ENCODE measurements around the gene PARD3. TPM values are rescaled to one million over a fixed set of nuclear protein-coding genes. Genes with fewer than 3 reads are reported as not detected.

Gene PARD3
- total RNA-seq, 1 experiment from 2014 or later = 154 TPM

- intact Hi-C loops (cut with micrococcal nuclease) = no loop called here
- H3K9me3 ChIP-seq (ENCODE audit: low read length) = no peaks in the 10 kb centered on the region
- TF ChIP-seq EZH2phosphoT487 (IDR thresholded peaks at IDR 0.05; ENCODE audit: borderline replicate concordance, low read length) (no peak), EZH2 (IDR thresholded peaks at IDR 0.05; ENCODE audit: low read length, unreplicated experiment) (no peak), CTCF (conservative IDR thresholded peaks at IDR 0.05; ENCODE audit: low read depth, low read length) (no peak)
These were observed 158.4 kb downstream of the PARD3 start for GRCh38 chr10:34656661-34657060.

GRCh38 chr10:34655286-34656170, 159.6 kb downstream of the PARD3 start:
- Histone ChIP-seq H3K4me3 (ENCODE audit: low read length) (no peak overlapping the region), H2AFZ (ENCODE audit: low read length) (no peak overlapping the region), H3K9me2 (replicated peaks; ENCODE audit: low read length) (no peaks in the 10 kb centered on the region), H4K20me1 (ENCODE audit: low read length) (peaks cover 21% of the 10 kb centered on the region; the same call in 1 of the 2 replicates), H3F3A (ENCODE audit: low read length, unreplicated experiment) (no peaks in the 10 kb centered on the region), H3K27ac (ENCODE audit: low read length) (no peak overlapping the region), H3K4me1 (ENCODE audit: insufficient read depth, low read length) (peaks cover 9% of the 10 kb centered on the region; the same call in 1 of the 2 replicates), H3K9me3 (ENCODE audit: low read length) (no peaks in the 10 kb centered on the region), H3K36me3 (ENCODE audit: low read depth, low read length) (no peaks in the 10 kb centered on the region), H3K9ac (ENCODE audit: low read length) (no peak overlapping the region), H3K4me2 (ENCODE audit: low read length) (no peak overlapping the region), H3K27me3 (ENCODE audit: low read length) (no peaks in the 10 kb centered on the region), H3K79me2 (ENCODE audit: low read length) (peaks cover 63% of the 10 kb centered on the region)
- no TSS peak for BruUV-seq (replicated peaks)
- DNase-seq (peak; percentile 100), ATAC-seq (peak; percentile 78)
- CTCF ChIA-PET = interaction anchor here (0.5 to 1.6 kb wide), 24 partner anchors 9 to 1485 kb away, joined by 3 to 12 read pairs (median 4); no protein-coding TSS in a partner anchor
- POLR2A ChIA-PET (ENCODE audit: unreplicated experiment) = no interaction called here
- intact Hi-C loops (cut with micrococcal nuclease) = loop anchor here (1.0 kb wide), 2 partner anchors 306 to 330 kb away; no protein-coding TSS in a partner anchor
- peak; percentile 100 for TF ChIP-seq CTCF (conservative IDR thresholded peaks at IDR 0.05; ENCODE audit: low read depth, low read length)
- TF ChIP-seq EZH2phosphoT487 (IDR thresholded peaks at IDR 0.05; ENCODE audit: borderline replicate concordance, low read length) = no peak
- no peak for TF ChIP-seq EZH2 (IDR thresholded peaks at IDR 0.05; ENCODE audit: low read length, unreplicated experiment)

More at GRCh38 chr10:34656661-34657060, 158.4 kb downstream of the PARD3 start:
- H3K9ac ChIP-seq (ENCODE audit: low read length) = no peak overlapping the region
- peaks cover 21% of the 10 kb centered on the region; the same call in 1 of the 2 replicates for H4K20me1 ChIP-seq (ENCODE audit: low read length)
- H3K9me2 ChIP-seq (replicated peaks; ENCODE audit: low read length) = no peaks in the 10 kb centered on the region
- DNase-seq (no peak), ATAC-seq (no peak)
- H2AFZ ChIP-seq (ENCODE audit: low read length) = no peak overlapping the region
- H3K27me3 ChIP-seq (ENCODE audit: low read length) = no peaks in the 10 kb centered on the region
- no peak overlapping the region for H3K4me2 ChIP-seq (ENCODE audit: low read length)
- H3K4me3 ChIP-seq (ENCODE audit: low read length) = no peak overlapping the region
- H3F3A ChIP-seq (ENCODE audit: low read length, unreplicated experiment) = no peaks in the 10 kb centered on the region
- ChIA-PET CTCF (interaction anchor here (1.5 to 1.6 kb wide), 2 partner anchors 160 to 338 kb away, joined by 7 to 9 read pairs; no protein-coding TSS in a partner anchor), POLR2A (ENCODE audit: unreplicated experiment) (no interaction called here)
- peaks cover 9% of the 10 kb centered on the region; the same call in 1 of the 2 replicates for H3K4me1 ChIP-seq (ENCODE audit: insufficient read depth, low read length)
- no peaks in the 10 kb centered on the region for H3K36me3 ChIP-seq (ENCODE audit: low read depth, low read length)
- BruUV-seq (replicated peaks) = no TSS peak
- H3K79me2 ChIP-seq (ENCODE audit: low read length) = peaks cover 66% of the 10 kb centered on the region
- H3K27ac ChIP-seq (ENCODE audit: low read length) = no peak overlapping the region
